Medulla oblongata (tissue), 1 donor: ENCODE results near the gene SLC29A4.
A peak's percentile ranks its signal among the peaks of the same experiment; 100 is the strongest.

ENCODE experiments used
- DNase-seq: peaks from one replicate; pipeline ENCODE4 v3.0.0-alpha.2; 2015; ENCODE audit errors: extremely low spot score

SLC29A4 gene

DNA sequence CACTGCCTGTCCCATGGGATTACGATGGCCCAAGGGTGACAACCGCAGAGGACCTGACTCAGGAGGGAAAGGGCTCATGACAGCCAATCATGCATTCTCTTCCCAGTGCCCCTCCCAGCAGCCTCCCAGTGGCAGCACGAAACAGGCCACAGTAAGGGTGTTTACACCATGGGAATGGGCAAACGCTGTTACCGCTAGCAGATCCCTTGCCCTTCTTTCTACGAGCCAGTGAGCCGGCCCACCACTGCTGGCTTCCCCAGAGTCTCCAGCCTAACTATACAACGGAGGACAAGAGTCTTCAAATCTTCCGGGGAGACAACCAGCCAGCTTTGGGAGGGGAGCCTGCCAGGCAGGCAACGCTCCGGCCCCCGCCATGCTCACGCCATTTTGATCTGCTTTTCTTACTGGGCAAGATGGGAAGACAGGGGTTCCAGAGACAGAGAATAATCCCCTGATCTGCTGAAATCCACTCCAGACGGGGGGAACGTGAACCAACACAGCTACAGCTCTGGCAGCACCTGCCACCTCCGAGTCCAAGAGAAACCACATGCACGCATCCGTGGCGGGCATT, 69.8 kb downstream of the SLC29A4 start:
- DNase-seq, result no peak

DNA sequence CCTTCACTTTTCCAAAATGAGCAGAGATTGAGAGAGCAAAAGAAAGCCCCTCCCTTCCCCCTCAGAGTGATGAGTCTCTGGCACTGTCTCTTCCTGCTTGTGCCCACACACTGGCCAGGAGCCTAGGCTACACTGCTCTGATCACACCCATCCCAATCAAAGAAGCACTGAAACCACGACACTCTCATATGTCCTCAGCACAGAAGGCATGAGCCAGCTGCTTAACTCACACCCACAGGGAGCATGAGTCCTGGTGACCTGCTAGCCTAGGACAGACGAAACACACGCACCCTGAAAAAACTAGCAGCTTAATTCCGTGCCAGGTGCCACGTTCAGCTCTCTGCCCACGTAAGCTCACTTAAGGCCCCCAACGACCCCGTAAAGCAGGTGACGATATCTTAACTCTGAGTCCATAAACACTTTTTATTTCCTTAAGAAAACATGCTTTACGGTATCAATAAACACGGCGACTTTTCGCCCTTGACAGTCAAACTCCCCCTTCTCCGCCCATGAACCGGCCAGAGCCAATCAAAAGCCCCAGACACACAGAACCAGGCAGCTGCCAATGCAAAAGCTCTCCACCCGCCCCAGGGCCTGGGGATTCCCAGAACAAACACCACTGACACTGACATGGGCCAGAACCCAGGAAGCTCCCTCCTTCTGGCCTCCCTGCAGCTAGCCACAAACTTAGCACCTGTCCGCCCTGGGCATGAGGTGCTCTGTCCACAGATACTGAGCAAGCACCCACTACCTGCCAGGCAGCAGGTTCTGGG, 71.9 kb downstream of the SLC29A4 start:
- peak; percentile 45 for DNase-seq
